Right hindlimb (tissue), 1 donor: ENCODE measurements around the gene AFF3.
"Not testable (repeated sequence)": the region's sequence is repeated elsewhere in the genome, so short reads cannot be mapped to it uniquely, and the experiment has no call there.

Experiments used
- DNase-seq: peaks from one replicate; pipeline ENCODE4 v3.0.0-alpha.2; 2018

The AFF3 gene

GRCh38 chr2:99776206-99776905 is 366.0 kb downstream of the AFF3 start:
- no peak for DNase-seq

- DNase-seq, result no peak
These were observed 366.8 kb downstream of the AFF3 start for GRCh38 chr2:99775585-99775984.

GRCh38 chr2:99773642-99774041 is 368.7 kb downstream of the AFF3 start:
- not testable (repeated sequence) for DNase-seq

- DNase-seq, result no peak
These were observed 369.6 kb downstream of the AFF3 start for GRCh38 chr2:99772591-99773331.

- no peak for DNase-seq
These were observed 370.6 kb downstream of the AFF3 start for GRCh38 chr2:99771681-99772333.

- DNase-seq, result no peak
These were observed 371.5 kb downstream of the AFF3 start for GRCh38 chr2:99770876-99771275.

- no peak for DNase-seq
These were observed 376.6 kb downstream of the AFF3 start for GRCh38 chr2:99765731-99766318.

GRCh38 chr2:99763764-99764163 is 378.6 kb downstream of the AFF3 start:
- DNase-seq, result no peak

GRCh38 chr2:99762714-99763113 is 379.7 kb downstream of the AFF3 start:
- DNase-seq, result no peak

GRCh38 chr2:99757611-99758114 is 384.7 kb downstream of the AFF3 start:
- no peak for DNase-seq

- no peak for DNase-seq
These were observed 386.3 kb downstream of the AFF3 start for GRCh38 chr2:99756059-99756458.

GRCh38 chr2:99754210-99754609 is 388.2 kb downstream of the AFF3 start:
- DNase-seq, result no peak

GRCh38 chr2:99753505-99753904 is 388.9 kb downstream of the AFF3 start:
- no peak for DNase-seq

GRCh38 chr2:99748344-99748743 is 394.0 kb downstream of the AFF3 start:
- no peak for DNase-seq

GRCh38 chr2:99747842-99748241 is 394.5 kb downstream of the AFF3 start:
- DNase-seq, result no peak

GRCh38 chr2:99743146-99743545 is 399.2 kb downstream of the AFF3 start:
- DNase-seq, result no peak

- DNase-seq, result no peak
These were observed 404.9 kb downstream of the AFF3 start for GRCh38 chr2:99737537-99737936.

- no peak for DNase-seq
These were observed 406.6 kb downstream of the AFF3 start for GRCh38 chr2:99735753-99736152.

GRCh38 chr2:99735314-99735713 is 407.1 kb downstream of the AFF3 start:
- DNase-seq, result not testable (repeated sequence)

GRCh38 chr2:99734236-99734635 is 408.2 kb downstream of the AFF3 start:
- DNase-seq, result no peak

GRCh38 chr2:99729104-99730025 is 413.0 kb downstream of the AFF3 start:
- DNase-seq, result peak; percentile 42

- DNase-seq, result no peak
These were observed 414.2 kb downstream of the AFF3 start for GRCh38 chr2:99728166-99728565.
